Kidney (tissue), 14 donors: ENCODE results near the gene USP46. TPM values are rescaled to one million over a fixed set of nuclear protein-coding genes. Genes with fewer than 3 reads are reported as not detected.

Experiments
- DNase-seq, 5 donors: peaks; one replicate each; pipeline ENCODE4 v3.0.0-alpha.2; 2013 to 2020
- FAIRE-seq: peaks from 2 replicates; lab custom pipeline; 2012; peaks lifted over from hg19 to GRCh38; lab: Jason Lieb, UNC
- H3K27ac ChIP-seq, 2 donors: one replicate each; pipeline ENCODE4 v1.7.0; 2013; ENCODE audit warnings: low read depth in 2 of 2, low read length in 2 of 2, inconsistent platforms in 1 of 2
- H3K27me3 ChIP-seq: one replicate; pipeline ENCODE4 v1.7.1; 2013; ENCODE audit warnings: low read length, inconsistent platforms; ENCODE audit not compliant: control insufficient read depth, insufficient read depth
- H3K36me3 ChIP-seq, 3 donors: one replicate each; pipeline versions ENCODE4 v1.7.0 to v1.7.1; 2013; ENCODE audit warnings: low read length in 3 of 3, control low read depth in 1 of 3, inconsistent platforms in 1 of 3; ENCODE audit not compliant: insufficient read depth in 3 of 3, control insufficient read depth in 2 of 3
- H3K4me1 ChIP-seq, 3 donors: one replicate each; pipeline versions ENCODE4 v1.7.0 to v1.7.1; 2013; ENCODE audit warnings: low read length in 3 of 3, inconsistent platforms in 1 of 3, low read depth in 1 of 3; ENCODE audit not compliant: control insufficient read depth in 2 of 3, insufficient read depth in 2 of 3
- H3K4me3 ChIP-seq, 3 donors: one replicate each; pipeline versions ENCODE4 v1.7.0 to v1.8.1; 2013; ENCODE audit warnings: low read length in 3 of 3, control low read depth in 1 of 3, inconsistent platforms in 1 of 3
- H3K9ac ChIP-seq, 3 donors: one replicate each; pipeline versions ENCODE4 v1.7.0 to v1.7.1; 2013; ENCODE audit warnings: low read length in 3 of 3, control low read depth in 1 of 3, inconsistent platforms in 1 of 3
- H3K9me3 ChIP-seq, 3 donors: one replicate each; pipeline versions ENCODE4 v1.7.0 to v1.7.1; 2013; ENCODE audit warnings: low read length in 3 of 3, control low read depth in 1 of 3, inconsistent platforms in 1 of 3; ENCODE audit not compliant: control insufficient read depth in 2 of 3, insufficient read depth in 1 of 3
- intact Hi-C: fragments of 100-400 bp; cut with DNase I; formaldehyde crosslinking; loops from one replicate; pipeline ENCODE4 v1.11.1; 2022
- polyA plus RNA-seq: library from polyadenylated mRNA; stranded (reverse); fragments of 350-450 nt; fragmentation: Illumina TruSeq; extraction: RNeasy Lipid Tissue Mini Kit (QIAGEN cat#74804); gene quantifications from one replicate; pipeline ENCODE4 v1.2.3, GENCODE V29; 2014; ENCODE audit warnings: low read depth, low replicate concordance; ENCODE audit not compliant: insufficient read depth
- total RNA-seq: library from RNA; stranded (reverse); fragmentation: NEBNext Ultra II Directional; extraction: Animal tissue kit (Norgen Biotek cat#: 25700); gene quantifications from one replicate; pipeline ENCODE4 v1.2.1, GENCODE V29; 2021
- TF ChIP-seq, protein P1 (sequence below): IDR thresholded peaks from 3 replicates; pipeline ENCODE4 v1.5.1; 2012; ENCODE audit warnings: mild to moderate bottlenecking, moderate library complexity, borderline replicate concordance; ENCODE audit not compliant: insufficient read depth; ENCODE audit errors: extremely low read depth
- donor health status: control.
- donor health status: control.
- donor health status: control.
- donor health status: control.
- donor health status: control.
- donor health status: DM: yes; HTN: yes; CAD: no.
- donor health status: Normal renal cell carcinoma (clear cell type).

Gene USP46
- total and polyA plus RNA-seq, 2 donors from 2014 or later = 8.2 to 16.9 TPM

DNA sequence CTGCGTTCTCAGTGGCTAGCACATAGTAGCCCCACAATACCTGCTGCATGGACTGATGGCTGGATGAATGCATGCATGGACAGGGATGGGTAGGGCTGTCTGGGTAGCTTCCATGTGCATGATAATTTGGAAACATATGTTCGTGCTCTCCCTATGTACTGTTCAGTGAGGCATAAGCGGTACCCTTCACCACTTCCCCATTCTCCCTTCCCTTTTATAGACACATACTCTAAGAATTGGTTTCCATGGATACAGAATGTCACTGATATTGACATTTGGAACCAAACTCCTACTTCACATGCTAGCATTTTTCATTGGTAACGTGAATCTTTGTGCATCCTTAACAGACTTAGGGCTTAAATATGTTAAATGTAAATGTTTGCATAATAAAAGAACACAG lies 20.4 kb downstream of the USP46 start:
- peaks cover 0 to 4% (median 0%) of the 10 kb centered on the region in 3 donors for H3K4me1 ChIP-seq
- intact Hi-C loops = no loop called here
- TF ChIP-seq, protein P1, sequence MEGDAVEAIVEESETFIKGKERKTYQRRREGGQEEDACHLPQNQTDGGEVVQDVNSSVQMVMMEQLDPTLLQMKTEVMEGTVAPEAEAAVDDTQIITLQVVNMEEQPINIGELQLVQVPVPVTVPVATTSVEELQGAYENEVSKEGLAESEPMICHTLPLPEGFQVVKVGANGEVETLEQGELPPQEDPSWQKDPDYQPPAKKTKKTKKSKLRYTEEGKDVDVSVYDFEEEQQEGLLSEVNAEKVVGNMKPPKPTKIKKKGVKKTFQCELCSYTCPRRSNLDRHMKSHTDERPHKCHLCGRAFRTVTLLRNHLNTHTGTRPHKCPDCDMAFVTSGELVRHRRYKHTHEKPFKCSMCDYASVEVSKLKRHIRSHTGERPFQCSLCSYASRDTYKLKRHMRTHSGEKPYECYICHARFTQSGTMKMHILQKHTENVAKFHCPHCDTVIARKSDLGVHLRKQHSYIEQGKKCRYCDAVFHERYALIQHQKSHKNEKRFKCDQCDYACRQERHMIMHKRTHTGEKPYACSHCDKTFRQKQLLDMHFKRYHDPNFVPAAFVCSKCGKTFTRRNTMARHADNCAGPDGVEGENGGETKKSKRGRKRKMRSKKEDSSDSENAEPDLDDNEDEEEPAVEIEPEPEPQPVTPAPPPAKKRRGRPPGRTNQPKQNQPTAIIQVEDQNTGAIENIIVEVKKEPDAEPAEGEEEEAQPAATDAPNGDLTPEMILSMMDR = no peak
- H3K36me3 ChIP-seq = no peaks in the 10 kb centered on the region
- no peak overlapping the region for H3K27ac ChIP-seq
- DNase-seq (no peak), FAIRE-seq (no peak)
- no peak overlapping the region for H3K9ac ChIP-seq
- no peaks in the 10 kb centered on the region for H3K9me3 ChIP-seq
- H3K27me3 ChIP-seq = no peaks in the 10 kb centered on the region
- no peak overlapping the region for H3K4me3 ChIP-seq

DNA sequence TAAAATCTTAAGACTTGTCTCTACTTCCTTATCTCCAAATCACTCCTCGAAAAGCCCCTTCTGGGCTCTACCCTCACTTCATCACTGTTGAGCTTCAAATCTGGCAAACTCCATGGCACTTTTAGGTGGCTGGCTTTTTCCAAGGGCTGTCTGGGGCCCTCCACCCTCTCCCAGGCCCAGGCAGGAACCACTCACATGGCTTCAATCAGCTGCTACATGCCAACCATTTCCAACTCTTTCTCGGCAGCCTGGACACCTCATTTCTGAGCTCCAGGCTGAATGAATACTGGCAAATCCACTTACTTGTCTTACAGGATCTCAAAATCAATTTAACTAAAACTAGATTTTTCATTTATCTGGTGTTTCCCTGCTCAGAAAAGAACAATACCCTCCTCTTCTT lies 22.0 kb downstream of the USP46 start:
- no peak overlapping the region for H3K9ac ChIP-seq
- FAIRE-seq = no peak
- no peaks in the 10 kb centered on the region for H3K27me3 ChIP-seq
- no peaks in the 10 kb centered on the region for H3K9me3 ChIP-seq
- no peak overlapping the region for H3K4me3 ChIP-seq
- no peak for DNase-seq
- H3K4me1 ChIP-seq = peaks cover 0 to 2% (median 0%) of the 10 kb centered on the region in 3 donors
- H3K36me3 ChIP-seq = no peaks in the 10 kb centered on the region
- TF ChIP-seq, protein P1 = no peak
- intact Hi-C loops = no loop called here
- no peak overlapping the region for H3K27ac ChIP-seq

DNA sequence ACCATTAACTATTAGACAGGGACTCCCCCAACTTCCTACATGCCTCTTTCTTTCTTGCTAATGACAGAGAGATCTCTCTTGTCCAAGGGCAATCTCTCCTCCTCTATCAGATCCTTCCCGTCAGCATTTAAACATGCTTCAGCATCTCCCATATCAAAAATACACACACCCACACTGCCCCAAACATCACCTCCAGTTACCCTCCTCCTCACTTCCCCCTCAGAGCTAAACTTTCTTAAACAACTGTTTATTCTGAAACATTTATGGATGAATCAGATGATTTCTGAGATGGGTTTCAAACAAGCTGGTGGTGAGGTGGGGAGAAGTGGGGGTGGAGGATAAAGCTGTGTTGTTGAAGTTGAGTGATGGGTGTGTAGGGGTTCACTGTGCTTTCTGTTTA lies 23.5 kb downstream of the USP46 start:
- DNase-seq = no peak

DNA sequence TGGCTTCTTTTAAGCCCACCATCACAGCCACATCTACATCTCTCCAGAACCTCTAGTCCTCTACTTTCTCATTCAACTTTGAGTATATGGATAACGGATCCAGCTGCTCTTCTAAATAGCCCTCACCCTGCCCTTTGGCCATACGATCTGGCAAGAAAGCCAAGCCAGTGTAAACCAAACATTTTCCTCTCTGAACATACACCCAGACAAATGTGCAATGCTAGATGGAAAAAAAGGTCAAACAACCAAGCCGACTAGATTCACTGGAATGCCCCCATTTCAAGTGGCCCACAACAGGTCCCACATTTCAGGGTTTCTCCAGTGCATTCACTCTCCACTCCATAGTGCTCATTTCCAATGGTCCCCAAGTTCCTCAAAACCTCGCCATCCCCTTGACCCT lies 24.0 kb downstream of the USP46 start:
- H3K4me3 ChIP-seq = no peak overlapping the region
- FAIRE-seq (no peak), DNase-seq (no peak)
- no peak overlapping the region for H3K9ac ChIP-seq
- no peaks in the 10 kb centered on the region for H3K9me3 ChIP-seq
- H3K27me3 ChIP-seq = no peaks in the 10 kb centered on the region
- intact Hi-C loops = no loop called here
- H3K27ac ChIP-seq = no peak overlapping the region
- H3K36me3 ChIP-seq = no peaks in the 10 kb centered on the region
- TF ChIP-seq, protein P1 = no peak
- peaks cover 0 to 2% (median 0%) of the 10 kb centered on the region in 3 donors for H3K4me1 ChIP-seq

More for the DNA sequence above, 23.5 kb downstream of the USP46 start:
- Histone ChIP-seq H3K27ac (no peak overlapping the region), H3K4me3 (no peak overlapping the region), H3K36me3 (no peaks in the 10 kb centered on the region), H3K9ac (no peak overlapping the region), H3K27me3 (no peaks in the 10 kb centered on the region), H3K9me3 (no peaks in the 10 kb centered on the region), H3K4me1 (peaks cover 0 to 2% (median 0%) of the 10 kb centered on the region in 3 donors)
- TF ChIP-seq, protein P1 = no peak
- intact Hi-C loops = no loop called here
- no peak for FAIRE-seq
